Caco-2 (cell line): Measurements from ENCODE around the gene IFT81. TPM values are rescaled to one million over a fixed set of nuclear protein-coding genes. Genes with fewer than 3 reads are reported as not detected.
"Not testable (repeated sequence)": the region's sequence is repeated elsewhere in the genome, so short reads cannot be mapped to it uniquely, and the experiment has no call there.

ENCODE experiments used
- BruUV-seq: library from RNA; stranded (reverse); fragments of 400-500 nt; replicated peaks from 2 replicates; lab custom pipeline; 2021; lab: Mats Ljungman, UMichigan
- CTCF ChIA-PET: fragments of 300-600 bp; sonication (Branson Sonifier 250); formaldehyde crosslinking; loops from one replicate; lab custom pipeline; 2022; ENCODE audit warnings: antibody characterized with exemption; lab: Charles Lee
- POLR2A ChIA-PET: fragments of 300-600 bp; sonication (Branson Sonifier 250); formaldehyde crosslinking; loops from one replicate; lab custom pipeline; 2022; ENCODE audit warnings: antibody characterized with exemption; lab: Charles Lee
- DNase-seq, 2 experiments: peaks; one replicate each; pipeline versions ENCODE4 v3.0.0 to v3.0.0-alpha.2; 2020 to 2022
- H3K27me3 ChIP-seq: replicated peaks from 2 replicates; pipeline ENCODE4 v1.6.0; 2011; ENCODE audit warnings: low read length; ENCODE audit not compliant: control insufficient read depth, insufficient read depth
- H3K36me3 ChIP-seq: 2 replicates; pipeline ENCODE4 v1.5.1; 2011; ENCODE audit warnings: low read length; ENCODE audit not compliant: control insufficient read depth, insufficient read depth
- H3K4me1 ChIP-seq: fragments of 250-450 bp; sonication (Bioruptor Pico); 2 replicates; pipeline ENCODE4 v1.5.1; 2020; ENCODE audit warnings: mild to moderate bottlenecking
- H3K4me3 ChIP-seq: 2 replicates; pipeline ENCODE4 v1.5.1; 2011; ENCODE audit warnings: low read depth, mild to moderate bottlenecking, control low read depth, low read length
- H3K9me3 ChIP-seq: fragments of 250-450 bp; sonication (Bioruptor Pico); 2 replicates; pipeline ENCODE4 v1.5.1; 2020; ENCODE audit warnings: mild to moderate bottlenecking, moderate library complexity
- H3K27ac Mint-ChIP-seq: one replicate; pipeline ENCODE4 v1.8.0; 2022; ENCODE audit warnings: mixed read lengths; ENCODE audit not compliant: unreplicated experiment
- H3K27me3 Mint-ChIP-seq: one replicate; pipeline ENCODE4 v1.8.0; 2022; ENCODE audit warnings: mixed read lengths; ENCODE audit not compliant: insufficient read depth, unreplicated experiment
- H3K36me3 Mint-ChIP-seq: one replicate; pipeline ENCODE4 v1.8.0; 2022; ENCODE audit warnings: mild to moderate bottlenecking, mixed read lengths; ENCODE audit not compliant: insufficient read depth, unreplicated experiment
- H3K4me1 Mint-ChIP-seq: one replicate; pipeline ENCODE4 v1.8.0; 2022; ENCODE audit warnings: low read depth, mixed read lengths; ENCODE audit not compliant: unreplicated experiment
- H3K4me3 Mint-ChIP-seq: one replicate; pipeline ENCODE4 v1.8.0; 2022; ENCODE audit warnings: mild to moderate bottlenecking, moderate library complexity, mixed read lengths; ENCODE audit not compliant: unreplicated experiment
- H3K9me3 Mint-ChIP-seq: one replicate; pipeline ENCODE4 v1.8.0; 2022; ENCODE audit warnings: mixed read lengths; ENCODE audit not compliant: unreplicated experiment
- CTCF ChIP-seq, 2 experiments: fragments of 200-600 bp in 1 of 2; IDR thresholded peaks; 1 replicate in 1 of 2; 2 replicates in 1 of 2; pipeline versions ENCODE4 v1.5.1 to v1.8.0; 2011 to 2022; ENCODE audit warnings: antibody characterized with exemption in 1 of 2, control low read depth in 1 of 2, inconsistent platforms in 1 of 2, low read depth in 1 of 2, low read length in 1 of 2, mild to moderate bottlenecking in 1 of 2, moderate library complexity in 1 of 2; ENCODE audit not compliant: insufficient read depth in 1 of 2, severe bottlenecking in 1 of 2, unreplicated experiment in 1 of 2
- intact Hi-C: fragments of 100-400 bp; cut with micrococcal nuclease; formaldehyde crosslinking; loops from one replicate; pipeline ENCODE4 v1.10.0; 2022; ENCODE audit not compliant: unreplicated experiment
- total RNA-seq: library from RNA; stranded (reverse); gene quantifications from 2 replicates; pipeline ENCODE4 v1.2.3, GENCODE V29; 2022

Gene IFT81
- total RNA-seq, 1 experiment from 2014 or later, result 5.9 TPM

GRCh38 chr12:110203546-110203945 is 79.4 kb downstream of the IFT81 start:
- Mint-ChIP-seq H3K27ac (no peak overlapping the region), H3K4me3 (no peak overlapping the region), H3K36me3 (no peaks in the 10 kb centered on the region), H3K27me3 (no peaks in the 10 kb centered on the region), H3K4me1 (peaks cover 8% of the 10 kb centered on the region), H3K9me3 (no peaks in the 10 kb centered on the region)
- no peak overlapping the region for H3K4me3 ChIP-seq
- DNase-seq, result no peak
- POLR2A ChIA-PET, result no interaction called here
- no peak for TF ChIP-seq CTCF (IDR thresholded peaks at IDR 0.05; ENCODE audit: insufficient read depth in 1 of 2, low read depth in 1 of 2, low read length in 1 of 2, severe bottlenecking in 1 of 2, unreplicated experiment in 1 of 2)
- no peaks in the 10 kb centered on the region for H3K9me3 ChIP-seq
- H3K27me3 ChIP-seq, result no peaks in the 10 kb centered on the region
- no peaks in the 10 kb centered on the region for H3K36me3 ChIP-seq
- intact Hi-C loops, result no loop called here
- CTCF ChIA-PET, result no interaction called here
- peaks cover 8% of the 10 kb centered on the region; the same call in 1 of the 2 replicates for H3K4me1 ChIP-seq
- no TSS peak for BruUV-seq

- CTCF ChIA-PET, result no interaction called here
- Mint-ChIP-seq H3K27ac (no peak overlapping the region), H3K27me3 (no peaks in the 10 kb centered on the region), H3K9me3 (no peaks in the 10 kb centered on the region), H3K4me1 (no peaks in the 10 kb centered on the region), H3K4me3 (no peak overlapping the region), H3K36me3 (no peaks in the 10 kb centered on the region)
- H3K27me3 ChIP-seq, result no peaks in the 10 kb centered on the region
- H3K4me1 ChIP-seq, result no peaks in the 10 kb centered on the region
- no TSS peak for BruUV-seq
- no peak overlapping the region for H3K4me3 ChIP-seq
- TF ChIP-seq CTCF (IDR thresholded peaks at IDR 0.05; ENCODE audit: insufficient read depth in 1 of 2, low read depth in 1 of 2, low read length in 1 of 2, severe bottlenecking in 1 of 2, unreplicated experiment in 1 of 2), result no peak
- no peak for DNase-seq
- no peaks in the 10 kb centered on the region for H3K36me3 ChIP-seq
- intact Hi-C loops, result no loop called here
- POLR2A ChIA-PET, result no interaction called here
- no peaks in the 10 kb centered on the region for H3K9me3 ChIP-seq
These were observed 81.8 kb downstream of the IFT81 start for GRCh38 chr12:110205931-110206330.

- H3K4me1 Mint-ChIP-seq, H3K4me1 ChIP-seq, H3K9me3 ChIP-seq: not testable (repeated sequence)
These were observed 87.7 kb downstream of the IFT81 start for GRCh38 chr12:110211639-110212536.

More at GRCh38 chr12:110211639-110212536, 87.7 kb downstream of the IFT81 start:
- intact Hi-C loops, H3K36me3 Mint-ChIP-seq, H3K27me3 ChIP-seq, H3K4me3 Mint-ChIP-seq, H3K9me3 Mint-ChIP-seq, DNase-seq, H3K4me3 ChIP-seq, CTCF ChIA-PET, BruUV-seq, H3K36me3 ChIP-seq, H3K27me3 Mint-ChIP-seq, H3K27ac Mint-ChIP-seq: not testable (repeated sequence)
- POLR2A ChIA-PET, result interaction anchor here (0.6 kb wide), 1 partner anchor 25 kb away, joined by 12 read pairs; no protein-coding TSS in a partner anchor
